A549 (cell line): ENCODE results near the gene PARP12. TPM values are rescaled to one million over a fixed set of nuclear protein-coding genes. Genes with fewer than 3 reads are reported as not detected.

Experiments
- ATAC-seq, 2 experiments: fragments of 200-7000 bp in 1 of 2; fragments of >200 bp in 1 of 2; cut with Nextera tagmentation in 1 of 2; cut with Tn5 transposase in 1 of 2; 3 replicates each; pipeline versions ENCODE4 v1.8.0 to v1.9.1; 2018 to 2020; ENCODE audit warnings: mild to moderate bottlenecking in 1 of 2, moderate library complexity in 1 of 2
- CTCF ChIA-PET: fragments of 300-600 bp; sonication (Branson Sonifier 250); formaldehyde crosslinking; extraction: SDS; loops from one replicate; lab custom pipeline; 2021; ENCODE audit warnings: antibody characterized with exemption, inconsistent platforms; lab: Yijun Ruan, JAX
- POLR2A ChIA-PET: fragments of 350-600 bp; formaldehyde crosslinking; extraction: SDS; loops from one replicate; lab custom pipeline; 2021; ENCODE audit warnings: antibody characterized with exemption, inconsistent platforms; lab: Yijun Ruan, JAX
- DNase-seq, 2 experiments: peaks; one replicate each; pipeline versions ENCODE4 v3.0.0 to v3.0.0-alpha.2; 2011 to 2016; ENCODE audit warnings: low read depth in 1 of 2, low spot score in 1 of 2
- FAIRE-seq: peaks from 2 replicates; lab custom pipeline; 2011; peaks lifted over from hg19 to GRCh38; lab: Jason Lieb, UNC
- H3K27ac ChIP-seq, 2 experiments: fragments of >200 bp; sonication (Bioruptor Twin); formaldehyde crosslinking; 3 replicates each; pipeline ENCODE4 v1.5.1; 2016 to 2017
- H3K4me1 ChIP-seq: fragments of >200 bp; sonication (Bioruptor Twin); formaldehyde crosslinking; 3 replicates; pipeline ENCODE4 v1.6.1; 2016
- H3K4me2 ChIP-seq: fragments of >200 bp; sonication (Bioruptor Twin); formaldehyde crosslinking; 3 replicates; pipeline ENCODE4 v1.6.1; 2016
- H3K4me3 ChIP-seq: fragments of >200 bp; sonication (Bioruptor Twin); formaldehyde crosslinking; 3 replicates; pipeline ENCODE4 v1.5.1; 2016
- H3K9me3 ChIP-seq: fragments of >200 bp; sonication (Bioruptor Twin); formaldehyde crosslinking; 3 replicates; pipeline ENCODE4 v1.6.1; 2016
- BCL3 ChIP-seq: fragments of >200 bp; sonication (Bioruptor Twin); formaldehyde crosslinking; IDR thresholded peaks from 3 replicates; pipeline ENCODE4 v1.6.1; 2016
- EHF ChIP-seq: fragments of 250-450 bp; sonication (Bioruptor Pico); IDR thresholded peaks from 2 replicates; pipeline ENCODE4 v1.5.0; 2020; ENCODE audit warnings: mild to moderate bottlenecking
- ESRRA ChIP-seq: fragments of 150-350 bp; IDR thresholded peaks from 2 replicates; pipeline ENCODE4 v1.6.1; 2014; ENCODE audit warnings: mild to moderate bottlenecking, low read length, borderline replicate concordance
- FOSL2 ChIP-seq, 2 experiments: fragments of 450-650 bp in 1 of 2; fragments of >200 bp in 1 of 2; sonication (Bioruptor Twin) in 1 of 2; formaldehyde crosslinking; IDR thresholded peaks; 2 replicates each; pipeline versions ENCODE4 v1.5.0 to v1.6.1; 2016 to 2020; ENCODE audit warnings: mild to moderate bottlenecking in 1 of 2, moderate library complexity in 1 of 2
- FOXS1 ChIP-seq: fragments of 250-450 bp; sonication (Bioruptor Pico); IDR thresholded peaks from 2 replicates; pipeline ENCODE4 v1.5.0; 2020; ENCODE audit warnings: mild to moderate bottlenecking, moderate library complexity
- HDAC2 ChIP-seq: fragments of 200-600 bp; sonication (generic); IDR thresholded peaks from 2 replicates; pipeline ENCODE4 v1.6.1; 2016
- HOXA7 ChIP-seq: fragments of 250-450 bp; sonication (Bioruptor Pico); IDR thresholded peaks from 2 replicates; pipeline ENCODE4 v1.5.0; 2020; ENCODE audit warnings: mild to moderate bottlenecking, moderate library complexity
- HOXB13 ChIP-seq: fragments of 250-450 bp; sonication (Bioruptor Pico); IDR thresholded peaks from 2 replicates; pipeline ENCODE4 v1.5.0; 2020; ENCODE audit warnings: low read depth, mild to moderate bottlenecking, moderate library complexity
- MAZ ChIP-seq: fragments of 150-350 bp; IDR thresholded peaks from 2 replicates; pipeline ENCODE4 v1.6.1; 2014; ENCODE audit warnings: antibody characterized with exemption, low read depth, low read length, borderline replicate concordance
- MYC ChIP-seq: IDR thresholded peaks from 2 replicates; pipeline ENCODE4 v1.6.1; 2012; ENCODE audit warnings: mild to moderate bottlenecking, inconsistent platforms, low read length, improper control_type of control experiment, borderline replicate concordance
- NFE2L2 ChIP-seq: fragments of 150-350 bp; conservative IDR thresholded peaks from 2 replicates; pipeline ENCODE4 v1.6.1; 2014; ENCODE audit warnings: low read length
- PBX3 ChIP-seq: IDR thresholded peaks from 2 replicates; pipeline ENCODE4 v1.6.1; 2012
- POLR2AphosphoS2 ChIP-seq: conservative IDR thresholded peaks from 2 replicates; pipeline ENCODE4 v1.6.1; 2012; ENCODE audit warnings: low read length, improper control_type of control experiment, inconsistent platforms
- RARB ChIP-seq: fragments of 250-450 bp; sonication (Bioruptor Pico); IDR thresholded peaks from 2 replicates; pipeline ENCODE4 v1.8.0; 2021; ENCODE audit warnings: mild to moderate bottlenecking, moderate library complexity
- RFX5 ChIP-seq: fragments of 450-650 bp; IDR thresholded peaks from 2 replicates; pipeline ENCODE4 v1.7.1; 2014; ENCODE audit warnings: antibody characterized with exemption, mild to moderate bottlenecking, moderate library complexity
- RNF2 ChIP-seq: fragments of 200-600 bp; sonication (generic); IDR thresholded peaks from 2 replicates; pipeline ENCODE4 v1.6.1; 2016; ENCODE audit warnings: low read depth, mild to moderate bottlenecking, antibody characterized with exemption, moderate library complexity, borderline replicate concordance
- TFCP2L1 ChIP-seq: fragments of 250-450 bp; sonication (Bioruptor Pico); IDR thresholded peaks from 2 replicates; pipeline ENCODE4 v1.5.0; 2021; ENCODE audit warnings: mild to moderate bottlenecking
- ZC3H11A ChIP-seq: fragments of 450-650 bp; IDR thresholded peaks from 2 replicates; pipeline ENCODE4 v1.6.1; 2014; ENCODE audit warnings: antibody characterized with exemption, mild to moderate bottlenecking
- ZSCAN20 ChIP-seq: fragments of 250-450 bp; sonication (Bioruptor Pico); IDR thresholded peaks from 2 replicates; pipeline ENCODE4 v1.8.0; 2022; ENCODE audit warnings: mild to moderate bottlenecking, moderate library complexity
- WGBS: methylation state at CpG from one replicate; pipeline ENCODE4 v1.1.6; 2017; ENCODE audit errors: missing lambda C conversion rate; 5-methylcytosine and 5-hydroxymethylcytosine counted together
- polyA plus RNA-seq, 4 experiments: library from polyadenylated mRNA; depleted of rRNA in 3 of 4; stranded (reverse); fragments of >200 nt; fragmentation: RNase III in 1 of 4; extraction: RNeasy Plus Mini Kit Qiagen cat#74134 plus additional on column Dnase treatment in 1 of 4; gene quantifications; 2 replicates in 3 of 4; 3 replicates in 1 of 4; pipeline ENCODE4 v1.2.3, GENCODE V29; 2011 to 2017
- TF ChIP-seq, protein P1 (sequence below): IDR thresholded peaks from 2 replicates; pipeline ENCODE4 v1.6.1; 2012
- TF ChIP-seq, protein P2 (sequence below): fragments of 450-650 bp; IDR thresholded peaks from 2 replicates; pipeline ENCODE4 v1.6.1; 2014; ENCODE audit warnings: antibody characterized with exemption
- TF ChIP-seq, protein P3 (sequence below): fragments of 250-450 bp; sonication (Bioruptor Pico); IDR thresholded peaks from 2 replicates; pipeline ENCODE4 v1.5.0; 2021; ENCODE audit warnings: mild to moderate bottlenecking, moderate library complexity, borderline replicate concordance

The PARP12 gene
- polyA plus RNA-seq, 2 of the 4 experiments (the other 2 are of a cell fraction) = 10.0 to 16.0 TPM

- no peak for TF ChIP-seq ZSCAN20 (CRISPR knock-in tag)
- no peak for TF ChIP-seq RNF2
These were observed 16.4 kb upstream of the PARP12 start (continued) for GRCh38 chr7:140079121-140079536.

GRCh38 chr7:140078392-140078791 is 15.6 kb upstream of the PARP12 start:
- Histone ChIP-seq H3K4me1 (no peaks in the 10 kb centered on the region), H3K9me3 (no peaks in the 10 kb centered on the region), H3K4me3 (no peak overlapping the region), H3K27ac (no peak overlapping the region), H3K4me2 (no peak overlapping the region)
- ChIA-PET CTCF (interaction anchor here (0.6 to 1.9 kb wide), 3 partner anchors 248 to 476 kb away, joined by 3 to 5 read pairs (median 3); no protein-coding TSS in a partner anchor), POLR2A (no interaction called here)
- ATAC-seq (no peak), DNase-seq (no peak), FAIRE-seq (no peak)
- 87% methylated on average over 13 of the region's 13 CpGs for WGBS
- TF ChIP-seq TFCP2L1 (CRISPR knock-in tag) = no peak
- TF ChIP-seq, protein P1, sequence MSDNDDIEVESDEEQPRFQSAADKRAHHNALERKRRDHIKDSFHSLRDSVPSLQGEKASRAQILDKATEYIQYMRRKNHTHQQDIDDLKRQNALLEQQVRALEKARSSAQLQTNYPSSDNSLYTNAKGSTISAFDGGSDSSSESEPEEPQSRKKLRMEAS = no peak

GRCh38 chr7:140074780-140075179 is 12.0 kb upstream of the PARP12 start:
- POLR2A ChIA-PET = no interaction called here
- CTCF ChIA-PET = no interaction called here
- TF ChIP-seq RFX5 = no peak
- TF ChIP-seq, all 56 proteins: peak for 0
- 71% methylated on average over 6 of the region's 6 CpGs for WGBS
- Histone ChIP-seq H3K4me2 (no peak overlapping the region), H3K27ac (no peak overlapping the region), H3K4me3 (no peak overlapping the region), H3K4me1 (no peaks in the 10 kb centered on the region), H3K9me3 (peaks cover 9% of the 10 kb centered on the region; the same call in 2 of the 3 replicates)
- FAIRE-seq (no peak), ATAC-seq (no peak), DNase-seq (no peak)

- TF ChIP-seq HDAC2 (no peak), HOXB13 (CRISPR knock-in tag) (no peak), NFE2L2 (no peak), RNF2 (no peak), ZC3H11A (no peak), MAZ (no peak), RARB (CRISPR knock-in tag) (no peak), POLR2AphosphoS2 (no peak), MYC (no peak), ZSCAN20 (CRISPR knock-in tag) (no peak), FOSL2 (IDR thresholded peaks at IDR 0.05) (no peak), FOSL2 (CRISPR knock-in tag; IDR thresholded peaks at IDR 0.05) (no peak), PBX3 (no peak), ESRRA (no peak), EHF (CRISPR knock-in tag) (no peak), HOXA7 (CRISPR knock-in tag) (no peak), BCL3 (no peak), FOXS1 (CRISPR knock-in tag) (no peak)
- TF ChIP-seq, protein P2, sequence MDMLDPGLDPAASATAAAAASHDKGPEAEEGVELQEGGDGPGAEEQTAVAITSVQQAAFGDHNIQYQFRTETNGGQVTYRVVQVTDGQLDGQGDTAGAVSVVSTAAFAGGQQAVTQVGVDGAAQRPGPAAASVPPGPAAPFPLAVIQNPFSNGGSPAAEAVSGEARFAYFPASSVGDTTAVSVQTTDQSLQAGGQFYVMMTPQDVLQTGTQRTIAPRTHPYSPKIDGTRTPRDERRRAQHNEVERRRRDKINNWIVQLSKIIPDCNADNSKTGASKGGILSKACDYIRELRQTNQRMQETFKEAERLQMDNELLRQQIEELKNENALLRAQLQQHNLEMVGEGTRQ = no peak
- TF ChIP-seq, protein P3, sequence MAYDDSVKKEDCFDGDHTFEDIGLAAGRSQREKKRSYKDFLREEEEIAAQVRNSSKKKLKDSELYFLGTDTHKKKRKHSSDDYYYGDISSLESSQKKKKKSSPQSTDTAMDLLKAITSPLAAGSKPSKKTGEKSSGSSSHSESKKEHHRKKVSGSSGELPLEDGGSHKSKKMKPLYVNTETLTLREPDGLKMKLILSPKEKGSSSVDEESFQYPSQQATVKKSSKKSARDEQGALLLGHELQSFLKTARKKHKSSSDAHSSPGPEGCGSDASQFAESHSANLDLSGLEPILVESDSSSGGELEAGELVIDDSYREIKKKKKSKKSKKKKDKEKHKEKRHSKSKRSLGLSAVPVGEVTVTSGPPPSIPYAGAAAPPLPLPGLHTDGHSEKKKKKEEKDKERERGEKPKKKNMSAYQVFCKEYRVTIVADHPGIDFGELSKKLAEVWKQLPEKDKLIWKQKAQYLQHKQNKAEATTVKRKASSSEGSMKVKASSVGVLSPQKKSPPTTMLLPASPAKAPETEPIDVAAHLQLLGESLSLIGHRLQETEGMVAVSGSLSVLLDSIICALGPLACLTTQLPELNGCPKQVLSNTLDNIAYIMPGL (CRISPR knock-in tag) = no peak
- FAIRE-seq (no peak), ATAC-seq (no peak), DNase-seq (no peak)
- POLR2A ChIA-PET = no interaction called here
- CTCF ChIA-PET = no interaction called here
- Histone ChIP-seq H3K9me3 (peaks cover 41% of the 10 kb centered on the region), H3K4me1 (no peaks in the 10 kb centered on the region), H3K4me2 (no peak overlapping the region), H3K4me3 (no peak overlapping the region), H3K27ac (no peak overlapping the region)
These were observed 7.8 kb upstream of the PARP12 start for GRCh38 chr7:140070546-140070945.
